Measurements from ENCODE around the gene EDN3.

GRCh38 chr20:59253779-59254319, 46.6 kb upstream of the EDN3 start:
- TF ChIP-seq POLR2A (IDR thresholded peaks at IDR 0.05) (no peak), CTCF (IDR thresholded peaks at IDR 0.05) (no peak), POLR2AphosphoS5 (IDR thresholded peaks at IDR 0.05) (no peak), EP300 (IDR thresholded peaks at IDR 0.05) (no peak)

Data from gastroesophageal sphincter (tissue), 3 donors.